NB4 (cell line): Measurements from ENCODE around the gene AQP4.

ENCODE experiments used
- DNase-seq: peaks from one replicate; pipeline ENCODE4 v3.0.0; 2010; ENCODE audit warnings: low read depth
- H3K4me3 ChIP-seq: one replicate; pipeline ENCODE4 v1.5.1; 2011; ENCODE audit warnings: mild to moderate bottlenecking, low read depth, low read length, moderate library complexity
- MYC ChIP-seq: IDR thresholded peaks from 2 replicates; pipeline ENCODE4 v1.6.1; 2011; ENCODE audit warnings: low read depth, low read length
- POLR2A ChIP-seq: IDR thresholded peaks from 2 replicates; pipeline ENCODE4 v1.6.1; 2011; ENCODE audit warnings: mild to moderate bottlenecking; ENCODE audit not compliant: insufficient read length; ENCODE audit errors: extremely low read depth
- TF ChIP-seq, protein P1 (sequence below): IDR thresholded peaks from 2 replicates; pipeline ENCODE4 v1.6.1; 2011; ENCODE audit warnings: low read depth, low read length
- TF ChIP-seq, protein P2 (sequence below): IDR thresholded peaks from one replicate; pipeline ENCODE4 v1.5.1; 2012; ENCODE audit warnings: low read depth, low read length

Gene AQP4

DNA sequence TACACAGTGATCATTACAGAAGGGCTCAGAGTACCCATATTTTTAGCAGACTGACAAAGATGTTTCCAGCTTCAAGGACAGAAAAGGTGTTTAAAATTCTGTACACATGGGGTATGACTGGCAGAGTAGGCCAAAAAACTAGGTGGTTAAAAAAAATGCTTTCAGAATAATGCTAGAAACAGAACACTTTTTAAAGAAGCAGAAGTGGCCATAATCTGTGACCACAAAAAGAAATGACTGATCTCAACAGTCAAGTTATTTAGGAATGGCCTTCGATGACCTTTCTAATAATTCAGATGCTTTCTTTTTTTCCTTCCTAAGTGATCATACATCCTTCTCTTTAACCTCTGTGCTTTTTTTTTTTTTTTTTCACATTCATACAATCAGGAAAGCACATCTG, 4.1 kb upstream of the AQP4 start:
- no peak overlapping the region for H3K4me3 ChIP-seq
- peak; percentile 14 for DNase-seq
- TF ChIP-seq POLR2A (no peak), MYC (no peak)
- TF ChIP-seq, protein P1, sequence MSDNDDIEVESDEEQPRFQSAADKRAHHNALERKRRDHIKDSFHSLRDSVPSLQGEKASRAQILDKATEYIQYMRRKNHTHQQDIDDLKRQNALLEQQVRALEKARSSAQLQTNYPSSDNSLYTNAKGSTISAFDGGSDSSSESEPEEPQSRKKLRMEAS, result no peak
- TF ChIP-seq, protein P2, sequence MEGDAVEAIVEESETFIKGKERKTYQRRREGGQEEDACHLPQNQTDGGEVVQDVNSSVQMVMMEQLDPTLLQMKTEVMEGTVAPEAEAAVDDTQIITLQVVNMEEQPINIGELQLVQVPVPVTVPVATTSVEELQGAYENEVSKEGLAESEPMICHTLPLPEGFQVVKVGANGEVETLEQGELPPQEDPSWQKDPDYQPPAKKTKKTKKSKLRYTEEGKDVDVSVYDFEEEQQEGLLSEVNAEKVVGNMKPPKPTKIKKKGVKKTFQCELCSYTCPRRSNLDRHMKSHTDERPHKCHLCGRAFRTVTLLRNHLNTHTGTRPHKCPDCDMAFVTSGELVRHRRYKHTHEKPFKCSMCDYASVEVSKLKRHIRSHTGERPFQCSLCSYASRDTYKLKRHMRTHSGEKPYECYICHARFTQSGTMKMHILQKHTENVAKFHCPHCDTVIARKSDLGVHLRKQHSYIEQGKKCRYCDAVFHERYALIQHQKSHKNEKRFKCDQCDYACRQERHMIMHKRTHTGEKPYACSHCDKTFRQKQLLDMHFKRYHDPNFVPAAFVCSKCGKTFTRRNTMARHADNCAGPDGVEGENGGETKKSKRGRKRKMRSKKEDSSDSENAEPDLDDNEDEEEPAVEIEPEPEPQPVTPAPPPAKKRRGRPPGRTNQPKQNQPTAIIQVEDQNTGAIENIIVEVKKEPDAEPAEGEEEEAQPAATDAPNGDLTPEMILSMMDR, result no peak

GRCh38 chr18:26868968-26869586, 3.6 kb upstream of the AQP4 start:
- TF ChIP-seq, protein P1, result no peak
- TF ChIP-seq MYC (no peak), POLR2A (no peak)
- TF ChIP-seq, protein P2, result no peak
- DNase-seq, result no peak
- no peak overlapping the region for H3K4me3 ChIP-seq

- TF ChIP-seq, protein P1, result no peak
- no peak for TF ChIP-seq MYC
- TF ChIP-seq POLR2A, result no peak
- TF ChIP-seq, protein P2, result no peak
- no peak for DNase-seq
- no peak overlapping the region for H3K4me3 ChIP-seq
These were observed 2.0 kb upstream of the AQP4 start for GRCh38 chr18:26867471-26867870.

DNA sequence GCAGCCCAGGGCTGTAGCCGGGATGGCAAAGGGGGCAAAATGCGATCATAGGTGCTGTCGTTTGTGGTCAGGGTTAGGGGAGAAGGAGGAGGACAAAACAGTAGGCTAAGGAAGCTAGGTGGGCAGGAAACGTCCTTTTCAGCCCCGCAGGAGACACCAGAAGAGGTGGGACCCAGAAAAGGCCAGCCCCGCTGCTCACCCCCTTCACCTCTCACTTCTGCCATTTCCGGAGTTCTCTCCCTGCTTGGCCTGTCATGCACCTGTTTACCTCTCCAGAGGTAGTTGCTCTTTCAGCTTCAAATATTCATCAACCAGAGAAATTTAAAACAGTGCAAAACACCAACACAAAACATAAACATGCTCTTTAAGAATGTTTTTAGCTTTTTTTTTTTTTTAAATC, 849 bp downstream of the AQP4 start:
- DNase-seq, result no peak
- no peak overlapping the region for H3K4me3 ChIP-seq
- TF ChIP-seq POLR2A (no peak), MYC (no peak)
- TF ChIP-seq, protein P1, result no peak
- TF ChIP-seq, protein P2, result no peak

GRCh38 chr18:26863921-26864497, 1.5 kb downstream of the AQP4 start:
- H3K4me3 ChIP-seq, result no peak overlapping the region
- no peak for DNase-seq
- TF ChIP-seq, protein P1, result no peak
- TF ChIP-seq, protein P2, result no peak
- no peak for TF ChIP-seq MYC
- no peak for TF ChIP-seq POLR2A
